Raji (cell line): ENCODE results near the gene GPR132.

Experiments used
- POLR2A ChIP-seq: IDR thresholded peaks from 2 replicates; pipeline ENCODE4 v1.6.1; 2011; ENCODE audit warnings: low read depth, low read length, control low read depth; ENCODE audit not compliant: insufficient read depth

Gene GPR132

DNA sequence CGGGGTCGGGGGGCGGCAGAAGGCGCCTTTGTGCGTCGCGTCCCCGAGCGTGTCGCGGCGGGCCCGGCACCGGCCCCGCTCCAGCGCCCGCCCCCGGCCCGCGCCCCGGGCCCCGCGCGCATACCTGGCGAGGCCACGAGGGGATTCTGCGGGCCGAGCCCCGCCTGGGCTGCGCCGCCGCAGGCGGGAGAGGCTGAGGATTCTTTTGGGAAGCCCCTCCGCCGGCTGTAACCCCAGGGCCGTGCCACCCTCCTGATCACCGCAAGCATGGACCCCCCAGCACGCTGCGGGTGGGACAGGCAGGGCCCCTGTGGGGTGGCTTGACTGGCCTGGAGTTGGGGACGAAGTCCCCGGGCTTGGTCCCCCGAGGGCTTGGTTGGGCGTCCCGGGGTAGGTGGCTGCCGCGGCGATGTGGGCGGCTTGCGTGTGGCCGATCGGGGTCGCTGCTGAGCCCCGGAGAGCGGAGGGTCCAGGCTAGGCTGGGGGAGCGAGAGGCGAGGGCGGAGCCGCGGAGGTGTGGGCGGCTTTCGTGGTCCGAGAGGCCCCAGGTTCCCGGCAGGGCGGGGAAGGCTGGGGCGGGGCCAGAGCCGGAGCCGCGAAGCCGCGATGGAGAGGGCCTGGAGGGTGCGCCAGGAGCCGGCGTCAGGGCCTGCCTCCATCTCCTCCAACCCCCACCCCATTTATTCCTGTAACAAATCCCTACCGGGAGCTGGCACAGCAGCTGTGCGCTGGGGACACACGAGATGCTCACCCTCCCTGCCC lies 28.4 kb upstream of the GPR132 start:
- no peak for TF ChIP-seq POLR2A

DNA sequence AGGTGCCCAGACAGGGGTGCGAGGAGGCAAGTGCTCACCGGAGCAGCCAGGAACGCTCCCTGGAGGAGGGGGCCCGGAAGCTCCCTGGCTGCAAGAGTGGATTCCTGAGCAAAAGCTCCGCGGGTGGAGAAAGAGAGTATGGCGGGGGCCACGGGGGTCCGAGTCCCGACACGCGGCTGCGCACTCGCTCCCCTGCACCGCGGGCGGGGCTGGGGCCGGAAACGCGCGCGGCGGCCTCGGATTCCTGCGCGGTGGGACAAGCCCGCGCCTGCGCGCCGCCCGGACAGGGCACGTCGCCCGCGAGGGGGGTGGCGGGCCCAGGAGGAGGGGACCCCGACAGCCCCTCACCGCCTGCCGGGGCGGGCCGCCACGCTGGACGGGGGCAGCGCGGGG lies 27.8 kb upstream of the GPR132 start:
- no peak for TF ChIP-seq POLR2A

DNA sequence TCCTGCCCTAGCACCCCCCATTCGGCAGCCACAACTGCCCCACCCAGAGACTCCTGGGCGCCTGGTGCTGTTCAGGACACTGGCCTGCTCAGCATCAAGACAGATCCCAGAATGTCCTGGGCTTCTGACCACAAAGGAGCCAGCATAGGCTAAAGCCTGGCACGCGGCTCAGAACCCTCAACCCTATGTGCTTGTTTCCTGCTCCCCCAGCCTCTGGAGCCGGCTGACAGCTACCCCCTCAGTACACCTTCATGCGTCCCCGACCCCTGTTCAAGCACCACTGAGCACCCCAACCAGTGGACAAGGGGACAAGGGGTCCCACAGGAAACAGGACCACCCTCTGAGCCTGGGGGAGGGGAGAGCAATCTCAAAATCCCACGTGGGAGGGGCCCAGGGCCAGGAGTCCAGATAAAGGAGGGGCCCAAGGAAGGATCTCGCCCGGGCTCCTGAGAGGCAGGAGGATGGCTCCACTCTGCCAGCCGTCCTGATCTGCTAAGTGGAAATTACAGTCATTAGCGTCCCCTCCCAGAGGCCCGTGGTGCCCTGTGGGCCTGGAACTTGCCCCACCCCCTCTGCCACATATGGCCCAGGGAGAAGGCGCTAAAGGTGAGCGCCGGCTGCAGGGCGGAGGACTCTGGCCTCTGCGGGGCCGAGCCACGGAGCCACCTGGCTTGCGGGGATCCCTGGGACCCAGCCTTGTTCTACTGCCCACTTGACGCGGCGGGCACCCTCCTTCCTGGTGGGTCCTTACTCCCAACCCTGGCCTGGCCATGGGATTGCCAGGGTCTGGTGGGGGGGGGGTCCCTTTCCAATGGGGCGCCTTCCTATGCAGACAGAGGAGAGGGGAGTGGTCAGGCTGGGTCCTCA lies 27.2 kb upstream of the GPR132 start:
- no peak for TF ChIP-seq POLR2A

DNA sequence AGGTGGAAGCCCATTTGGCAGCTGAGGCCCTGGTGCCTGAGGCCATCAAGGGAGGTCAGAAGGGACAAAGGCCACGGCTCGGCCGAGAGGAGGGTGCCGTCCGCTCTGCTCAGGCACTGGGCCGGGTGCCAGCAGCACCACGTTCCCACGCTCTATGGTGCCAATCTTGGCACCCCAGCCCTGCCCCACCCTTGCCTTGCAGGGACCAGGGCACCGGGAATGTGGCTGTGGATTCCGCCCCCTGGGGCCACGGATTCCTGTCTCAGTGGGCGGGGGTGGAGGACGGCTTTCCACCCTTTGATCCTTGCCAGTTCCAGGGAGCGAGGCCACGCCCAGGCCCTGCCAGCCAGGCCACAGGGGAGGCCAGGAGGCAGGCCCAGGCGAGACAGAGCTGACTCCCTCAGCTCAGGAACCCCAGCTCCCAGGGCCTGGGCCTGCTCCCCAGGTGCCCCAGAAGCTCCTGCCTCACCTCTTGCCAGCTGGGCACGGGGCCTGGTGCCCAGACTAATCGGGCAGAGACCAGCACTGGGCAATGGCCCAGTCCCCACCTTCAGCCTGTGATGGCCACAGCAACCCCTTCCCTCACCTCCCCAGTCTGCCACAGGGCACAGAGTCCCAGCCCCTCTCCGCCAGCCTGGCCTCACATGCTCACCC lies 26.4 kb upstream of the GPR132 start:
- no peak for TF ChIP-seq POLR2A

DNA sequence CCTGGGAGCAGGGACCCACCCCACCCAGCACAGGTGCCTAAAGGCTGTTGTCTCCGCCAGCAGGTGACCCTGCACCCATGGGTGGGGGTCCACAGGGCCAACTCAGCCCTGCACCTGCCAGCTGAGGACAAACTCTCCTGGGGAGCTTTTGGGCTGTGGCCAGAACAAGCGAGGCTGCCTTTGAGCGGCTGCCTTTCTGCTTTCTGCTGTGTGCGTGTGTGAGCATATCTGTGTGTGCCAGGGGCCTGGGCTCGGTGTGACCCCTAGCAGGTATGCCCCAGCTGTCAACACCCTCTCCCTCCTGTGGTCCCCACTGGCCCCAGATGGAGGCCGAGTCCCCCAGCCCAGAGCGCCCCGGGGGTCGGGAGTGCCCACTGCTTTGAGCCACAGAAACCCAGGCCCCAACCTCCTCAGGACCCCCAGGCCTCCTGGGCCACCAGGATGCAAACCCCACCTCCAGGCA lies 25.9 kb upstream of the GPR132 start:
- TF ChIP-seq POLR2A, result no peak

DNA sequence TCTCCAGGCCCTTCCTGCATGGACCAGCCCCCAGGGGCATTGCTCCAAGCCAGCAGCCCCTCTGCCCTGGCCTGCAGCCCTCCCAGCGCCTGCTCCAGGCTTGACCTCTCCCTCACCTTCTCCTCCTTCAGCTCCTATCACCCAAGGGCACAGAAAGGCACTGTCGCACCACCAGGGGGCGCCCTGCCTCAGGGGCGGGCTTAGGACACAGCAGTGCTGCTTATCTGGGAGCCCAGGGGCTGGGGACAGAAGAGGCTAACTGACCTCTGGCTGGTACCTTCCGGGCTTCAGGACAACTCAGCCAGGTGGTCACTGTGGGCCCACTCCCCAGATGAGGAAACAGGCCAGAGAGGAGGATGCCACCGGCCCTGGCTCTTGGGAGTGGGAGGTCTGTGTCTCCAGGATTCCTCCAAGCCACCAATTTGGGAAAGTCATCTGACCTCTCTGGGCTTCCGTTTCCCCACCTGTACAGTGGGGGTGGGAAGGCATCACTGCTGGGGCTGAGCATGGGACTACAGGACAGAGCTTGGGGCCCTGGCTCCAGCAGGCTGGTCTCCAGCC lies 25.3 kb upstream of the GPR132 start:
- TF ChIP-seq POLR2A, result no peak

DNA sequence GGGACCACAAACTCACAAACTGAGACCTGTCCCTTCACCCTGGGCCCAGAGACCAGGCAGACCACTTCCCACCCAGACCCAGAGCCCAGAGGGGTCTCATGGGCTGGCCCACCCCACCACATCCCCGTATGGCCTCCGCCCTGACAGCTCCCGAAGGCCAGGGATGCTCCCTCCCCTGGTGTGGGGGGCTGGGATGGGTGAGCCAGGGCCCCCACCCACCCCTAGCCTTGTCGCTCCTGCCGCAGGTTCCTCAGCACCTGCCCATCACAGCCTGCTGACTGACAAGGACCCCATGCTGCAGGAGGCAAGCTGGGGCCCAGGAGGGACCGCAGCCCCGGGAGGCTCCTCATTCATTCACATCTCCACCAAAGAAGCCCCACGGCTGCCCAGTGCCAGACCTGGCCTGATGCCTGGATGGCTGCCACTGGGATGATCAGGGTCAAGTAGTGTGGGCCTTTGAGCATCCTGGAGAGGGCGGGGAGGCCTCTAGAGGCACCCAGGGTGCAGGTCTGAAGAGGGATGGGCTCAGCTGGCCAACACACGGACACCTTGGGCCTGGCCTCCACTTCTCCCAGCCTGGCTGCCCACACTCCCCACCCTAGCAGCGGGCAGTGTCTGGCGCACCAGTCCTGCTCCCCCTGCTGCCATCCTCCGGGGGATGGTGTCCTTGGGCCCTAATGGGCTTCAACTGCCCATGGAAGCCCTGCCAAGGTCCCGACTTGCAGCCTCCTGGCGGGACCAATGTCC lies 24.7 kb upstream of the GPR132 start:
- no peak for TF ChIP-seq POLR2A

DNA sequence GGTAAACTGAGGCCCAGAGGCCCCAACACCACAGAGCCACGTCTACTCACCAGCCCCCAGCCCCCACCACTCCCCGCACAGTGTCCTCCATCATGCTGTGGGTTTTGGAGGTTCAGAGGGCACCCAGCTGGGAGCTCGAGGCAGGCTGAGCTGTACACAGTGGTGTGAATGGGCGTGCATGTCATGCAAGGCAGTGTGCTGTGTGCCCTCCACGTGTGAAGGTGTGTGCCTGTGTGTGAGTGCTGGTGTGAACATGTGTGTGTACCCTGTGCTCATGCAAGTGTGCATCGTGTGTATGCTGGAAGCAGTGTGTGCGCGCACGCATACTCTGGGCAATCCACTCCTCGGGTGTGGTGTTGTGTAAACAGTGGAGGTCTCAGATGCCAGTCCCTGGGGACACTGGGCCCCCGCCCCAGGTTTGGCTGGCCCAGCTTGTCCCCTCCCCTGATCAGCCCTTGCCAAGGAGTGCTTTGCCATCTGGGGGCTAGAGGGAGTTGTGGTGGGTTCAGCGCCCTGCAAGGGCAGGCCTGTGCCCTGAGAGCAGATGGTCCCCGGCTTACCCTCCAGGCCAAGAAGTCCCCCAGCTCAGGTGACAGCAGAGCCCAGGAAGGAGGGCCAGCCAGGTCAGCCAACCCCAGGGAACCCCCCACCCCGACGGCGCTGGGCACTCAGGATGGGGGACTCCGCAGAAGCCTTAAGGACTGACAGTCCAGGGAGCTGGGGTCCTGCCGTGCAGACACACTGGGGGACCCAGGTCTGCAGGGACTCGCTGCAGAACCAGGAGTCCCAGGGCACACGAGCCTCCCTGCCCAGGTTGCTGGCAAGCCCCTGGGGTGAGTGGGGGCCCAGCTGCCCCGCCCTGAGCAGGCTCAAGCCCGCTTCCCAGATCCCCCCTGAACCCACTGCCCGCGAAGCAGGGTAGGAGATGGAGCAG lies 23.8 kb upstream of the GPR132 start:
- no peak for TF ChIP-seq POLR2A

DNA sequence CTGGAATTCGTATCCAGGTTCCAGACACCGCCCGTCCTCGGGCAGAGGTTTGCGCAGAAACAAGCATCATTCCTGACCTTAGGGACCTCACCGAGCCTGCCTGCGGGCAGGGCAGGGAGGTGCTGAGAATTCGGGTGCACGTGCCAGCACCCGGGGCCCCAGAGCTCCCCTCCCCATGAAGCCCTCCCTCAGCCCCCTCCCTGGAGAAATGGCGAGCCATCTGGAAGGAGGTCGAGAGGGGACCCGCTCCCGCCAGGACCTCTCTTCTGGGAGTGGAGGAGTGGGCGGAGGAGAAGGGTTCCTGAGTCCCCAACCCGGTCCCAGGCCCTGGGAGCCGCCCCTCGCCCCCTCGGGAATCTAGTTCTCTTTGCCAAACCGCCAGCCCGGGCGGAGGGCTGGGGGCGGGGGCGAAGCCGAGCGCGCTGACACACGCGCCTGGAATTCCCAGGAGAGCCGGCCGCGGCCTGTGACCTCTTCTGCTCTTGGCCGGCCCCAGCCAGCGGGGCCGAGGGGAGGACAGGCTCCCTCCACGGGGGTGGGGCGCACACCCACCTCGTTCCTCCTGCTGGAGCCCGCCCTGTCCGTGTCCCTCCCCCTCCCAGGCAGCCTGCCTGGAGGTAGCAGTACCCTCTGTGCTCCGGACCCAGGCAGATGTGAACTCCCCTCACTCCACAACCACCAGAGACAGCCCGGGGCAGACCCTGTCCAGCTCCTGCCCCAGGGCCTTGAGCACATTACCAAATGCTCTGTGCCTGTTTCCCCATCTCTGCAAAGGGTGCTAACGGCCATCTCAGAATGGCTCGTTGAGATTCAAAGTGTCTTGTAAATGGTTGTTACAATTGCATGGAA lies 23.0 kb upstream of the GPR132 start:
- no peak for TF ChIP-seq POLR2A

DNA sequence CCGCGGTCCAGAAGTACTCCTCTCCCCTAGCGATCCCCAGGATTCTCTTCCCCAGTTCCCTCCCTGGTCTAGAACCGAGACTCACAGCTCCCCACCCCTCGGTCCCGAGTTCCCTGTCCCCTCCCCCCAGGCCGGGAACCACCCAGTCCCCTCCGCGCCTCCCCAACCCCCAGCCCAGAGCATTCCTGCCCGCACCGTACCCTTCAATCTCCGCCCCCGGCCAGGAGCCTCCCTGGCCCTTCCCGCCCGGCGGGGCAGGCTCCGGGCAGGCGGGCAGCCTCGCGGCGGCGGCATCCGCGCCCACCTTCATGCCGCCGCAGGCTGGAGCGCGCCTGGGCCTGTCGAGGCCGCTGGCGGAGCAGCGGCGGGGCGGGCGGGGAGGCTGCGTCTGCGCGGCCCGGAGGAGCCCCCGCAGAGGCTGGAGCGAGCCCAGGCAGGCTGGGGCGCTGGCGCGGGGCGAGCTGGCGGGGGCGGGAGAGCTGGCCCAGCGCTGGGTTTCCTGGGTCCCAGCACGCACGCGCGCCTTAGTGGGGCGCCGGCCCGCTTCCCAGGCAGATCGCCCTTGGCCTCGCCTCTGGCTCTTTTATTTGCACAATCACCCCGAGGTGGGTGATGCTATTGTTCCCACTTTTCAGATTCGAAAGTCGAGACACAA lies 22.2 kb upstream of the GPR132 start:
- no peak for TF ChIP-seq POLR2A

DNA sequence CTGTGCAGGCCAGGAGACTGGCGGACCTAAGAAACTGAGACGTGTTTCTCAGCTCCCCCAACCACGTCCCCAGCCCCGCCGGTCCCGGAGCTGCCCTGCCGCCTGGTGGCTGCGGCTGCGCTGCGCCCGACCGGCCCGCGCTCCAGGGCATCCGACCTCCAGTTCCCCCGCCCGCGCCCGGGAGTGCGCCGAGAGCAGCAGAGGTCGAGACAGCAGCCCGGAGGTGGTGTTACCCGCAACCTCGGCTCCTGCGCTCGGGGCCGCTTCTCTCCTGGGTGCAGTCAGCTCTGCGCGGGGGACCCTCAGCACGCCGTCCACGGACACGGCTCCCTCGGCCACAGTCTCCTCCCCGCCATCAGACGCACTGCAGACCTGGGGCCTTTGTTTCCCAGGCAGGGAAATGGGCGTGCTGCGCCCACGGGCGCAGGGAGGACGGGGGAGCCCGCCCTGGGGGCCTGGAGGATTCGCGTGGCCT lies 21.6 kb upstream of the GPR132 start:
- TF ChIP-seq POLR2A, result peak; percentile 66

DNA sequence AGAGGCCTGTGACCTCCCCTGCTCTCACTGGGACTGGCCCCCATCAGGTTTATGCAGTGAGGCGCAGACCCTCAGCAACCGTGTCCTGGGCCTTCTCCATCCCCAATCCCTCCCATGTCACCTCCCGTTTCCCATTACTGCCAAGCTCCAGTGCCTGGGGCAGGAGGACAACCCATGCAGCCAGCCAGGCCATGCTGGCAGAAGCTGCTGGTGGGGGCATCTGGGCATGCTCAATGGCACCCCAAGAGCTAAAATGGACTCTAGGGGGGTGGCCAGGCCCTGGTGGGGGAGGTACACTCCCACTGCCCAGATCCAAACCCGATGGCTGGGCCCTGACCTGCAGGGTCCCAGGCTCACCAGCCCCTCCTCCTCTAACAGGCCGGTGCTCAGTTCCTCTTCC lies 20.5 kb upstream of the GPR132 start:
- no peak for TF ChIP-seq POLR2A
